Muscle layer of colon (tissue), 2 donors: Measurements from ENCODE around the gene RET.

Experiments
- H3K27ac ChIP-seq: one replicate; pipeline ENCODE4 v1.7.0; 2013; ENCODE audit warnings: low read depth, mild to moderate bottlenecking, low read length, moderate library complexity
- H3K27me3 ChIP-seq, 2 donors: one replicate each; pipeline ENCODE4 v1.7.0; 2013; ENCODE audit warnings: low read length in 2 of 2, mild to moderate bottlenecking in 2 of 2; ENCODE audit not compliant: insufficient read depth in 2 of 2, control insufficient read depth in 1 of 2
- H3K36me3 ChIP-seq: one replicate; pipeline ENCODE4 v1.7.0; 2013; ENCODE audit warnings: mild to moderate bottlenecking, low read length; ENCODE audit not compliant: insufficient read depth
- H3K4me1 ChIP-seq: one replicate; pipeline ENCODE4 v1.7.0; 2013; ENCODE audit warnings: mild to moderate bottlenecking, low read length; ENCODE audit not compliant: insufficient read depth
- H3K4me3 ChIP-seq, 2 donors: one replicate each; pipeline ENCODE4 v1.7.0; 2013; ENCODE audit warnings: low read length in 2 of 2, low read depth in 1 of 2, mild to moderate bottlenecking in 1 of 2, moderate library complexity in 1 of 2
- H3K9ac ChIP-seq: one replicate; pipeline ENCODE4 v1.7.0; 2013; ENCODE audit warnings: low read length
- H3K9me3 ChIP-seq: one replicate; pipeline ENCODE4 v1.7.0; 2013; ENCODE audit warnings: mild to moderate bottlenecking, low read length
- donor health status: abdominal sarcoma.
- donor health status: Adenocarcinoma of cecum.

RET gene

GRCh38 chr10:43176271-43176670 lies 99.4 kb downstream of the RET start:
- Histone ChIP-seq H3K36me3 (peaks cover 38% of the 10 kb centered on the region), H3K9ac (no peak overlapping the region), H3K4me3 (no peak overlapping the region), H3K27ac (no peak overlapping the region), H3K9me3 (no peaks in the 10 kb centered on the region), H3K27me3 (no peaks in the 10 kb centered on the region), H3K4me1 (no peaks in the 10 kb centered on the region)

GRCh38 chr10:43177595-43177994 lies 100.7 kb downstream of the RET start:
- no peaks in the 10 kb centered on the region for H3K27me3 ChIP-seq
- H3K36me3 ChIP-seq = peaks cover 42% of the 10 kb centered on the region
- H3K9ac ChIP-seq = no peak overlapping the region
- no peak overlapping the region for H3K4me3 ChIP-seq
- no peaks in the 10 kb centered on the region for H3K9me3 ChIP-seq
- no peaks in the 10 kb centered on the region for H3K4me1 ChIP-seq
- H3K27ac ChIP-seq = no peak overlapping the region
